ENCODE data around the gene ANP32B.
"Not testable (repeated sequence)": the region's sequence is repeated elsewhere in the genome, so short reads cannot be mapped to it uniquely, and the experiment has no call there.

The ANP32B gene

GRCh38 chr9:97996676-97997075 lies 13.5 kb downstream of the ANP32B start:
- Mint-ChIP-seq H3K36me3 (peaks cover 94% of the 10 kb centered on the region), H3K4me1 (peaks cover 38% of the 10 kb centered on the region)
- not testable (repeated sequence) for H3K9me3 Mint-ChIP-seq; H3K4me3 Mint-ChIP-seq; H3K27ac Mint-ChIP-seq; DNase-seq (ENCODE audit: low spot score in 2 of 2); ATAC-seq

DNA sequence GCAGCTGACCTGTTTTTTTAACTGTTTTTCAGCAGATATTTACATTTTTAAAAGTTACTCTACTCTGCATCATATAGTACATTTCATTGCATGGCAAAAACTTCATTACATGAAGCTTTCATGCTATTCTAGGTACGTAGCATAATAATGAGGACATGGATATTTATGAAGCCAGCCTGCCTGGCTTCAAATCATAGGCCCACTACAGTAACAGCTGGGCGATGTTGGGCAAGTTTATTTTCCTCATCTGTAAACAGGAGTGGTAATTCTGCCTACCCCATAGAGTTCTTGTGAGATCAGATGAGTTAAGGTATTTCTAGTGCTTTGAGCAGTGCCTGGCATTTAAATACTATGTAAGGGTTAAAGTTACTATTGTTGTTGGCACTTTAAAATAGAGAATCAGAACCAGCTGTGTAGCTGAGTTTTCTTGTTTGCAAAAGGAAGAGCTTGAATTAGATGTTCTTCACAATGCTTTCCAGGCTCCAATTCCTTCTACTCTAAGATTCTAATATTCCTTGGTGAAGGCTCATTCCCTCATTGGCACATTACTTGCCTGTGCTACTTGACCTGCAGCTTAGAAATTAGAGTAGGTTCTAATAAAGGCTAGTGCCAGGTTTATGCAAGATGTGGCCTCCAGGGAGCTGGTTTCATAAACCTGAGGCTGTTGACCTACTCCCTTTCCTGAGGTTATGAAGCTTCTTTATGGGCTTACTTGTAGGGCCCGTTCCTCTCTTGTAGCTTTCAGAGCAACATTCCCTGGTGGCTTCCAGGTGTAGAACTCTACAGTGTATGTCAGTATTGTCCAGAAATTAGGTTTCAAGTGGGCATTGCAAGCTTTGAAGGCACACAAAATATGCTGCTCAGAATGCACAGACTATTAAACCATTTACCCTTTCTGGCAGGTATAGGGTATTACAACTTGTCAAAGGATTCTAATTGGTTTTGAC lies 14.5 kb downstream of the ANP32B start:
- ATAC-seq (no peak), DNase-seq (ENCODE audit: low spot score in 2 of 2) (no peak)
- peaks cover 28% of the 10 kb centered on the region for H3K4me1 Mint-ChIP-seq
- peaks cover 94% of the 10 kb centered on the region for H3K36me3 Mint-ChIP-seq
- H3K9me3 Mint-ChIP-seq: no peaks in the 10 kb centered on the region
- H3K4me3 Mint-ChIP-seq: no peak overlapping the region
- H3K27ac Mint-ChIP-seq: peak overlapping the region; percentile 26

DNA sequence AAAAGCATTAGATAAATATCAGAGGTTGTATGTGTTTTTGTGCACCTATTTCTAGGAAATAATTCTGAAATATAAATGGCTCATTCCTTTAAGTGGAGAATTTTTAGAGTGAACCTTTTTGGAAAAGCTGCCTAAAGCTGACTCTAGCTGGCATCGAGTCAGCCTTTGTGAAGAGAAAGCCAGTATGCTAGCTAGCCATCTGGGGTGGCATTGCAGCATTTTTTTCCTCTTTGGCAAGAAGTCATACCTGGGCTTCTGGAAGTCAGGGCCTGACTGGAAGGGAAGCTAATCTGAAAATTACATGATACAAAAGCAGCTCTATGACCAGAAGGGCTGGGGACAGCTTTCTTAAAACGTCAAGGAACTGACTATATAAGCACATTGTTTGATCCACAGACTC lies 19.7 kb downstream of the ANP32B start:
- no peak for DNase-seq (ENCODE audit: low spot score in 2 of 2)
- H3K36me3 Mint-ChIP-seq: peaks cover 100% of the 10 kb centered on the region

DNA sequence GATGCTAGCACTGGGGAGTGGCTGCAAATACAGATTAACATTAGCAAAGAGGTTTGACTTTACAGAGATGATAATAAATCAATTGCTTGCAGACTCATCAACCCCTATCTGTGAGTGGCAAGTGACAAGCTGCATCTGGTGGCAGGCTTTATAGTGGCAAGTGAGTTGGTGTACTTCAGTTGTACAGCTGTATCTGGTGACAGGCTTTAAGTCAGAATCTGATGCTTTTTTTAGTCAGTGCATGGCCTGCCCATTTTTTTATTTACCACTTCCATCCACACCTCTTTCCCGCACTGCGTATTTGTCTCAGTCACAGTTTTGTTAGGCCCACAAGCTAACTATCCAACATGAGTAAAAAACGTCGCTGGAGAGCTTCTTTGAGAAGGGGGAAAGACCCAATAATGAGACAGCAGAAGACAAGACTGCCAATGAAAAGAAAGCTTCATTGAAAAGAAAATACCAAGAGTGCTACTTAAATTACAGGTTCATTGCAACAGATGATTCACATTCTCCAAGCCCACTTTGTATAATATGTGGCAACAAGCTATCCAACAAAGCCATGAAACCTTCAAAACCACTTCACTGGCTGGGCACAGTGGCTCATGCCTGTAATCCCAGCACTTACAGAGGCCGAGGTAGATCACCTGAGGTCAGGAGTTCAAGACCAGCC lies 23.1 kb downstream of the ANP32B start:
- Mint-ChIP-seq H3K27ac (peak overlapping the region; percentile 53), H3K9me3 (no peaks in the 10 kb centered on the region), H3K36me3 (peaks cover 100% of the 10 kb centered on the region), H3K4me3 (no peak overlapping the region), H3K4me1 (peaks cover 18% of the 10 kb centered on the region)
- DNase-seq (ENCODE audit: low spot score in 2 of 2) (no peak), ATAC-seq (no peak)

More for the DNA sequence above, 19.7 kb downstream of the ANP32B start:
- ATAC-seq: no peak
- Mint-ChIP-seq H3K4me3 (no peak overlapping the region), H3K9me3 (no peaks in the 10 kb centered on the region), H3K27ac (peak overlapping the region; percentile 15), H3K4me1 (peaks cover 12% of the 10 kb centered on the region)

DNA sequence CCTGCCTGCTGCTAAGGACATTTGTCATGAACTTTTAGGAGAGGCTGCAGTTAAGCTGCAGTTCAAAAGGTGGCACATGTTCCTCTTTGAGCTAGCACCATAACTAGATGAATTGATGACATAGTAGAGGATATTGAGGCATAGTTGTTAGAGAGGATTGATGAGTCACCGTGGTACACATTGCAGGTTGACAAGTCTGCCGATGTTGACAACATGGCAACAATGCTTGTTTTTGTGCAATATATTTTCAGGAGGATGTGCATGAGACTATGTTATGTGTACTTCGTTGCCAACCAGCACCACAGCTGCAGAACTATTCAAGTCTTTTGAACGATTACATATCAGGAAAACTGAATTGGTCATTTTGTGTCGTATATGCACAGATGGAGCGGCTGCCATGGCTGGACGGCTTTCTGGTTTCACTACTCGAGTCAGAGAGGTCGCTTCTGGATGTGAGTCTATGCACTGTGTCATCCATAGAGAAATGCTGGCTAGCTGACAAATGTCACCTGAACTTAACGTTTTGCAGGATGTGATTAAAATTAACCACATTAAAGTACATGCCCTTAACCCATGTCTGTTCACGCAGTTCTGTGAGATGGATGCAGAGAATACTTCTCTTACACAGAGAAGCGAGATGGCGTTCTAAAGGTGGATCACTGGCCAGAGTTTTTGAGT lies 24.2 kb downstream of the ANP32B start:
- Mint-ChIP-seq H3K9me3 (no peaks in the 10 kb centered on the region), H3K4me1 (peaks cover 20% of the 10 kb centered on the region), H3K36me3 (peaks cover 100% of the 10 kb centered on the region), H3K27ac (peak overlapping the region; percentile 50), H3K4me3 (no peak overlapping the region)
- DNase-seq (ENCODE audit: low spot score in 2 of 2) (no peak), ATAC-seq (peak; percentile 79)

- H3K27ac Mint-ChIP-seq: no peak overlapping the region
- H3K4me3 Mint-ChIP-seq: no peak overlapping the region
- DNase-seq (ENCODE audit: low spot score in 2 of 2): no peak
- H3K9me3 Mint-ChIP-seq: no peaks in the 10 kb centered on the region
- peaks cover 20% of the 10 kb centered on the region for H3K4me1 Mint-ChIP-seq
- H3K36me3 Mint-ChIP-seq: peaks cover 100% of the 10 kb centered on the region
- ATAC-seq: no peak
Measured at GRCh38 chr9:98008764-98009163, 25.6 kb downstream of the ANP32B start.

DNA sequence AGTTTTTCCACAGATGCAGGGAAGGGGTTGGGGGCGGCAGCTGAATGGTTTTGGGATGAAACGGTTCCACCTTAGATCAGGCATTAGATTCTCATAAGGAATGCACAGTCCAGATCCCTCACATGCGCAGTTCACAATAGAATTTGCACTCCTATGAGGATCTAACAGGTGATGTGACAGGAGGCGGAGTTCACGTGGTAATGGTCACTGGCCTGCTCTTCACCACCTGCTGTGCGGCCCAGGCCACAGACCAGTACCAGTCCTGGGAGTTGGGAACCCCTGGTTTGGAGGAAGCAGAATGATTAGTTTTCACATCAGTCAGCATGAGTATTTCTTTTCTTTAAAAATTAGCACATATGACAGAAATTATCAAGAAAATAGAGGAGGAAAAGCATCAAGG lies 26.3 kb downstream of the ANP32B start:
- H3K9me3 Mint-ChIP-seq: no peaks in the 10 kb centered on the region
- peak overlapping the region; percentile 8 for H3K27ac Mint-ChIP-seq
- H3K4me1 Mint-ChIP-seq: peaks cover 20% of the 10 kb centered on the region
- no peak overlapping the region for H3K4me3 Mint-ChIP-seq
- H3K36me3 Mint-ChIP-seq: peaks cover 100% of the 10 kb centered on the region
- DNase-seq (ENCODE audit: low spot score in 2 of 2) (no peak), ATAC-seq (no peak)

- Mint-ChIP-seq H3K4me1 (peaks cover 20% of the 10 kb centered on the region), H3K4me3 (no peak overlapping the region), H3K9me3 (no peaks in the 10 kb centered on the region), H3K36me3 (peaks cover 100% of the 10 kb centered on the region), H3K27ac (peak overlapping the region; percentile 8)
- DNase-seq (ENCODE audit: low spot score in 2 of 2) (no peak), ATAC-seq (no peak)
Measured at GRCh38 chr9:98009936-98010335, 26.8 kb downstream of the ANP32B start.

DNA sequence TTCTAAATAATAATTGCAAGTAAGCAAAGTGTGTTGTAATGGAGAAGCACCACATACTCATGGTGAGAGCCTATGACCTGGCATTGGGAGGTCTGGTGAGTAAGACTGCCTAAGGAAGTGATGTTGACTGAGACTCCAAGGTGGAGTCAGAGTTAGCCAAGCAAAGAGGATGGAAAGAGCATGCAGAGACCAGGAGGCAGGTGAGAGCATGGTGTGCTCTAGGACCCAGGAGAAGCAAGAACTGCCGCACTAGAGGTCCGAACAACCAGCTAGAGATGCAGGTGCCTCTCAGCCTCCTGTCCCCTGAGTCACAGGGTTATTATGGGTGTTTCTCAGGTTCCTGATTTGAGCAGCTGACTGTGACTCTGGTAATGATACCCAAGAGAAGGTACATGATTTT lies 27.3 kb downstream of the ANP32B start:
- Mint-ChIP-seq H3K36me3 (peaks cover 100% of the 10 kb centered on the region), H3K27ac (peak overlapping the region; percentile 8), H3K9me3 (no peaks in the 10 kb centered on the region), H3K4me3 (no peak overlapping the region), H3K4me1 (peaks cover 20% of the 10 kb centered on the region)
- peak; percentile 67 for ATAC-seq
- no peak for DNase-seq (ENCODE audit: low spot score in 2 of 2)

DNA sequence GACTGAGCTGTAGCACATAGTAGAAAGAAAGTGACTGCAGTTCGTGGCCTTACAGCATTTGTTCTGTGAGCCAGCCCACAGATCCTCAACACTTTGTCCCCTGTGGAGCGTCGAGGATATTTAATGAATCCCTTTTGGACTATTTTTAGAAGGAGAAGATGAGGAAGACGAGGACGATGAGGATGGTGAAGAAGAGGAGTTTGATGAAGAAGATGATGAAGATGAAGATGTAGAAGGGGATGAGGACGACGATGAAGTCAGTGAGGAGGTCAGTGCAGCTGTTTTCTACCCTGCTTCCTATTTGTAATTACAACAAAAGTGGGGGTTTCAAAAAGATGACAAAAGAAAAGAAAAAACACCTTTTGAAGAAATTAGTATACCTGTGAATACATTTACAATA lies 28.0 kb downstream of the ANP32B start:
- no peaks in the 10 kb centered on the region for H3K9me3 Mint-ChIP-seq
- H3K27ac Mint-ChIP-seq: peak overlapping the region; percentile 8
- peaks cover 100% of the 10 kb centered on the region for H3K36me3 Mint-ChIP-seq
- DNase-seq (ENCODE audit: low spot score in 2 of 2) (no peak), ATAC-seq (no peak)
- no peak overlapping the region for H3K4me3 Mint-ChIP-seq
- peaks cover 14% of the 10 kb centered on the region for H3K4me1 Mint-ChIP-seq

DNA sequence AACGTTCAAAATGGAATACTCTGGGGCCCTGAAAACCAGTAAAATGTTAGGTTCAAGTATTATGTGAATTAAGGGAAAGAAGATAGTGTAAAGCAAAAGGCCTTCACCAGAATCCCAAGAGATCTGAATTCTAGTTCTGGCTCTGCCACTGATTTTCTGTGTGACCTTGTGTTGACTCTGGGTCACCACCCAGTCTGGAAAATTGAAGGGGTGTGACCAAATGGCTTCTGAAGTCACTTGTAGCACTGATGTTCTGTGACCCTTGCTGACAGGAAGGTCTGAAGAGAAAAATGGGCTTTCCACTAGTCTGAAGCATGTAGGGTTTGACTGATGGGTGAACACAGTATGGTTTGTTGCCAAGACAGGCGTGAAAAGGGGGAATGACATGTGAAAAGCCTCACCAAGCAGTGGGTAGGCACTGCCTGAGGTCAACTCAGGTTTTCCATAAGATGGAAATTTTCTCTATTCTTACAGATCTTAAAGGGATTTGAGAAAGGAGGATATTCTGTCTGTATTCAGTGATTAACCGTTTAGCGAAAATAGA lies 33.1 kb downstream of the ANP32B start:
- Mint-ChIP-seq H3K27ac (peak overlapping the region; percentile 19), H3K4me1 (peaks cover 2% of the 10 kb centered on the region), H3K36me3 (peaks cover 100% of the 10 kb centered on the region), H3K9me3 (no peaks in the 10 kb centered on the region), H3K4me3 (no peak overlapping the region)
- no peak for DNase-seq (ENCODE audit: low spot score in 2 of 2)
- no peak for ATAC-seq

- DNase-seq (ENCODE audit: low spot score in 2 of 2) (no peak), ATAC-seq (no peak)
- Mint-ChIP-seq H3K36me3 (peaks cover 98% of the 10 kb centered on the region), H3K27ac (peak overlapping the region; percentile 41), H3K4me3 (no peak overlapping the region), H3K4me1 (no peaks in the 10 kb centered on the region), H3K9me3 (no peaks in the 10 kb centered on the region)
Measured at GRCh38 chr9:98017306-98017705, 34.2 kb downstream of the ANP32B start.

DNA sequence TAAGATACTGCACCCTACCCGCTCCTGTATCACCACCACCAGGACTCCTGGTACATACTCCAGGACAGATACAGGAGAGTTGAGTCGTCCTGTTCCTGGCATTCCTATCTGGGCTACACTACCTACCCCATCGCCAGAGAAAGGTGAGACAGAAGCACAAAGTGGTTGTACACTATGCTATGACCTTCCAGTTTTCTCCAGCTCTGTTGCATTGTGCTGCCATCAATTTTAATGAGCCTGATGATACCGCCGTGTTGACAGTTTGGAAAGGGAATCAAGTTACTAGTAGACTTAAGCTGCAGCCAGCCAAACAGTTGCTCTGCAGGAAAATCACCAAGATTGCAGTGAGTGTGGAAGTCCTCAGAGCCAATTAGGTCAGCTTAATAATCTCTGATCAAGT lies 35.2 kb downstream of the ANP32B start:
- no peak overlapping the region for H3K27ac Mint-ChIP-seq
- H3K4me1 Mint-ChIP-seq: no peaks in the 10 kb centered on the region
- ATAC-seq: no peak
- no peak for DNase-seq (ENCODE audit: low spot score in 2 of 2)
- peaks cover 87% of the 10 kb centered on the region for H3K36me3 Mint-ChIP-seq
- H3K9me3 Mint-ChIP-seq: no peaks in the 10 kb centered on the region
- H3K4me3 Mint-ChIP-seq: no peak overlapping the region

DNA sequence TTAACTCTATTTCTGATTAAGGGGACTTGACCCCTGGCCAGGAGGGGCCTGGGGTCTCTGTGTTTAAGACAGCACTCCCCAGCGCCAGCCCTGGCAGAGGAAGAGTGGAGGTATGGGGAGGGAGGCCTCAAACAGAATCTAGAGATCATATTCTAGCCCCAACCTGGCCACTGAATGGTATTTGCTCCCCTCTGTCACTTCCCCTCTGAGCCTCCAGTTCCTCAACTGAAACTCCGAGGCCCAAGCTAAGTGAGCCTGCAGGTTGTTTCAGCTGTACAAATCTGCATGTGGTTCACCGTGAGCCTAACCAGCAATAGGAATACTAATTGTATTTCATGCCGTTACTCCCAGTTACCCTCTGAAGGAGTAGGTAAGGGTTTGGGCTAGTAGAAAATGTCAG lies 36.0 kb downstream of the ANP32B start:
- H3K27ac Mint-ChIP-seq: no peak overlapping the region
- H3K4me3 Mint-ChIP-seq: no peak overlapping the region
- no peaks in the 10 kb centered on the region for H3K9me3 Mint-ChIP-seq
- ATAC-seq: no peak
- peaks cover 80% of the 10 kb centered on the region for H3K36me3 Mint-ChIP-seq
- DNase-seq (ENCODE audit: low spot score in 2 of 2): no peak
- H3K4me1 Mint-ChIP-seq: no peaks in the 10 kb centered on the region

DNA sequence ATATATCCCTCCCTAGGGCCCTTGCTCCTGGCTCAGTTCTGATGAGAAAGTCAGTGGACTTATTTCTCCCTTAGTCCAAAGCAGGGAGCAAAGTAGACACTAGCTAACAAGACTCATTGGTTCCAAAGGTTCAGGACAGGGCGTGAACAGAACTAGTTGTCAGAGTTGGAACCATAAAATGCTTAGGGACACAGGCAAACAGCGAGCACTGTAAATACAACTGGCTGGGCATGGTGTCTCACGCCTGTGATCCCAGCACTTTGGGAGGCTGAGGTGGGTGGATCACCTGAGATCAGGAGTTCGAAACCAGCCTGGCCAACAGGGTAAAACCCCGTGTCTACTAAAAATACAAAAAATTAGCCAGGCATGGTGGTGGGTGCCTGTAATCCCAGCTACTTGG lies 36.7 kb downstream of the ANP32B start:
- DNase-seq (ENCODE audit: low spot score in 2 of 2); H3K4me1 Mint-ChIP-seq; H3K4me3 Mint-ChIP-seq; H3K9me3 Mint-ChIP-seq; ATAC-seq: not testable (repeated sequence)
- Mint-ChIP-seq H3K36me3 (peaks cover 74% of the 10 kb centered on the region), H3K27ac (peak overlapping the region; percentile 8)

Measured in stimulated activated effector memory CD8-positive, alpha-beta T cell treated with anti-CD3 and anti-CD28 coated beads, Interleukin-12 subunit alpha, Interleukin-12 subunit beta, amount 100 ng/mL, for 72 hours (primary cell).